Astrocyte (in vitro differentiated cells and primary cell): ENCODE measurements around the gene ABHD10. TPM values are rescaled to one million over a fixed set of nuclear protein-coding genes. Genes with fewer than 3 reads are reported as not detected.

Experiments
- DNase-seq: peaks from one replicate; pipeline ENCODE4 v3.0.0-alpha.2; 2010; ENCODE audit warnings: low read depth
- FAIRE-seq: peaks from 2 replicates; lab custom pipeline; 2011; peaks lifted over from hg19 to GRCh38; lab: Jason Lieb, UNC
- H2AFZ ChIP-seq: 2 replicates; pipeline ENCODE4 v1.6.0; 2012; ENCODE audit warnings: low read depth, low read length, inconsistent platforms
- H3K27ac ChIP-seq: 2 replicates; pipeline ENCODE4 v1.5.1; 2011; ENCODE audit warnings: low read depth, low read length, inconsistent platforms
- H3K27me3 ChIP-seq: 2 replicates; pipeline ENCODE4 v1.6.0; 2011; ENCODE audit warnings: low read length, inconsistent platforms; ENCODE audit not compliant: insufficient read depth
- H3K36me3 ChIP-seq: 2 replicates; pipeline ENCODE4 v1.5.1; 2011; ENCODE audit warnings: low read length, inconsistent platforms; ENCODE audit not compliant: insufficient read depth
- H3K4me1 ChIP-seq: 2 replicates; pipeline ENCODE4 v1.5.1; 2011; ENCODE audit warnings: low read length, inconsistent platforms; ENCODE audit not compliant: insufficient read depth
- H3K4me2 ChIP-seq: 2 replicates; pipeline ENCODE4 v1.6.0; 2012; ENCODE audit warnings: low read length, inconsistent platforms
- H3K4me3 ChIP-seq: 2 replicates; pipeline ENCODE4 v1.5.1; 2011; ENCODE audit warnings: low read depth, mild to moderate bottlenecking, low read length, inconsistent platforms; ENCODE audit not compliant: insufficient read depth
- H3K79me2 ChIP-seq: 2 replicates; pipeline ENCODE4 v1.6.0; 2012; ENCODE audit warnings: mild to moderate bottlenecking, low read length, inconsistent platforms; ENCODE audit not compliant: insufficient read depth
- H3K9ac ChIP-seq: 2 replicates; pipeline ENCODE4 v1.6.0; 2012; ENCODE audit warnings: mild to moderate bottlenecking, low read length, inconsistent platforms
- H3K9me3 ChIP-seq: 2 replicates; pipeline ENCODE4 v1.5.1; 2012; ENCODE audit warnings: low read depth, mild to moderate bottlenecking, low read length, inconsistent platforms; ENCODE audit not compliant: insufficient read depth
- H4K20me1 ChIP-seq: 2 replicates; pipeline ENCODE4 v1.6.0; 2012; ENCODE audit warnings: low read length, inconsistent platforms; ENCODE audit not compliant: insufficient read depth
- H3K27ac Mint-ChIP-seq: one replicate; pipeline ENCODE4 v1.8.0; 2021; ENCODE audit warnings: mild to moderate bottlenecking, mixed read lengths; ENCODE audit not compliant: unreplicated experiment
- H3K27me3 Mint-ChIP-seq: one replicate; pipeline ENCODE4 v1.8.0; 2021; ENCODE audit warnings: low read depth, mixed read lengths; ENCODE audit not compliant: unreplicated experiment
- H3K36me3 Mint-ChIP-seq: one replicate; pipeline ENCODE4 v1.8.0; 2021; ENCODE audit warnings: low read depth, mixed read lengths; ENCODE audit not compliant: unreplicated experiment
- H3K4me1 Mint-ChIP-seq: one replicate; pipeline ENCODE4 v1.8.0; 2021; ENCODE audit warnings: low read depth, mixed read lengths; ENCODE audit not compliant: unreplicated experiment
- H3K4me3 Mint-ChIP-seq: one replicate; pipeline ENCODE4 v1.8.0; 2021; ENCODE audit warnings: mild to moderate bottlenecking, moderate library complexity, mixed read lengths; ENCODE audit not compliant: unreplicated experiment
- H3K9me3 Mint-ChIP-seq: one replicate; pipeline ENCODE4 v1.8.0; 2021; ENCODE audit warnings: mild to moderate bottlenecking, mixed read lengths; ENCODE audit not compliant: unreplicated experiment
- CTCF ChIP-seq: IDR thresholded peaks from 2 replicates; pipeline ENCODE4 v1.5.1; 2011; ENCODE audit warnings: low read depth, mild to moderate bottlenecking, inconsistent platforms, low read length, moderate library complexity; ENCODE audit not compliant: insufficient read depth
- EZH2 ChIP-seq: IDR thresholded peaks from 2 replicates; pipeline ENCODE4 v1.6.1; 2012; ENCODE audit warnings: mild to moderate bottlenecking, low read length, inconsistent platforms; ENCODE audit not compliant: insufficient read depth
- total RNA-seq: library from RNA; stranded (reverse); gene quantifications from 2 replicates; pipeline ENCODE4 v1.2.1, GENCODE V29; 2021

ABHD10 gene
- total RNA-seq, 1 donor from 2014 or later, result 26.6 TPM

- Histone ChIP-seq H3K9me3 (no peaks in the 10 kb centered on the region), H4K20me1 (no peaks in the 10 kb centered on the region), H3K4me1 (peaks cover 20% of the 10 kb centered on the region), H3K9ac (no peak overlapping the region), H2AFZ (no peak overlapping the region), H3K4me3 (no peak overlapping the region), H3K27ac (no peak overlapping the region), H3K4me2 (no peak overlapping the region), H3K27me3 (no peaks in the 10 kb centered on the region), H3K79me2 (no peaks in the 10 kb centered on the region), H3K36me3 (peaks cover 14% of the 10 kb centered on the region)
- DNase-seq, result no peak
- FAIRE-seq, result no peak
- no peaks in the 10 kb centered on the region for H3K36me3 Mint-ChIP-seq
- TF ChIP-seq EZH2 (no peak), CTCF (no peak)
- peaks cover 1% of the 10 kb centered on the region for H3K9me3 Mint-ChIP-seq
- peaks cover 43% of the 10 kb centered on the region for H3K4me1 Mint-ChIP-seq
- no peak overlapping the region for H3K4me3 Mint-ChIP-seq
- no peaks in the 10 kb centered on the region for H3K27me3 Mint-ChIP-seq
- peak overlapping the region; percentile 4 for H3K27ac Mint-ChIP-seq
These were observed 28.8 kb downstream of the ABHD10 start for GRCh38 chr3:112007633-112008032.

DNA sequence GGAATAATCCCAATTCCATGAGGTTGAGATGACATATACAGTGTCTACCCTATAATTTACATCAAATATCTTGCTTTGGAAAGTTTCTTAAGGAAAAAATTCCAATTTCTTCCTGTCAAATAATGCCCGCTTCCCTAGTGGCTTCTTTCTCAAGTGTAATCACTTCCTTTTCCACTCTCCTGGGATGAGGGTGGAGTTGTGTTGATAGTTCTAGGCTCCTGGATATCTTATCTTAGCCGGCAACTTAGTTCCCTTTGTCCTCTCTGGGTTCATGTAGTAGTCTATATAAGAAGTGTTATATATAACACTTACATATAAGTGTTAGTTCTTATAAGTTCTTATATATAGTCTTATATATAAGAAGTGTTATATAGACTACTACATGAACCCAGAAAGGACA, 30.8 kb downstream of the ABHD10 start:
- Histone ChIP-seq H4K20me1 (no peaks in the 10 kb centered on the region), H3K9ac (no peak overlapping the region), H3K4me2 (no peak overlapping the region), H3K27me3 (no peaks in the 10 kb centered on the region), H2AFZ (no peak overlapping the region), H3K79me2 (no peaks in the 10 kb centered on the region), H3K36me3 (peaks cover 12% of the 10 kb centered on the region), H3K9me3 (no peaks in the 10 kb centered on the region), H3K4me3 (no peak overlapping the region), H3K4me1 (peaks cover 10% of the 10 kb centered on the region), H3K27ac (no peak overlapping the region)
- H3K4me1 Mint-ChIP-seq, result peaks cover 26% of the 10 kb centered on the region
- H3K27me3 Mint-ChIP-seq, result no peaks in the 10 kb centered on the region
- H3K36me3 Mint-ChIP-seq, result no peaks in the 10 kb centered on the region
- DNase-seq (no peak), FAIRE-seq (no peak)
- no peak for TF ChIP-seq CTCF
- TF ChIP-seq EZH2, result no peak
- H3K9me3 Mint-ChIP-seq, result peaks cover 1% of the 10 kb centered on the region
- no peak overlapping the region for H3K27ac Mint-ChIP-seq
- no peak overlapping the region for H3K4me3 Mint-ChIP-seq

- DNase-seq (no peak), FAIRE-seq (no peak)
- Mint-ChIP-seq H3K27me3 (no peaks in the 10 kb centered on the region), H3K4me3 (no peak overlapping the region), H3K4me1 (peaks cover 18% of the 10 kb centered on the region), H3K36me3 (no peaks in the 10 kb centered on the region), H3K27ac (no peak overlapping the region), H3K9me3 (peaks cover 1% of the 10 kb centered on the region)
- Histone ChIP-seq H3K27me3 (no peaks in the 10 kb centered on the region), H3K4me1 (peaks cover 3% of the 10 kb centered on the region), H3K36me3 (peaks cover 12% of the 10 kb centered on the region), H3K4me2 (no peak overlapping the region), H3K27ac (no peak overlapping the region), H4K20me1 (no peaks in the 10 kb centered on the region), H3K4me3 (no peak overlapping the region), H3K9ac (no peak overlapping the region), H3K9me3 (no peaks in the 10 kb centered on the region), H3K79me2 (no peaks in the 10 kb centered on the region), H2AFZ (no peak overlapping the region)
- TF ChIP-seq CTCF, result no peak
- TF ChIP-seq EZH2, result no peak
These were observed 31.8 kb downstream of the ABHD10 start for GRCh38 chr3:112010636-112011035.
